Kidney (tissue), 14 donors: ENCODE measurements around the gene TJP1. TPM values are rescaled to one million over a fixed set of nuclear protein-coding genes. Genes with fewer than 3 reads are reported as not detected.

Source experiments
- DNase-seq, 5 donors: peaks; one replicate each; pipeline ENCODE4 v3.0.0-alpha.2; 2013 to 2020
- FAIRE-seq: peaks from 2 replicates; lab custom pipeline; 2012; peaks lifted over from hg19 to GRCh38; lab: Jason Lieb, UNC
- H3K27ac ChIP-seq, 2 donors: one replicate each; pipeline ENCODE4 v1.7.0; 2013; ENCODE audit warnings: low read depth in 2 of 2, low read length in 2 of 2, inconsistent platforms in 1 of 2
- H3K27me3 ChIP-seq: one replicate; pipeline ENCODE4 v1.7.1; 2013; ENCODE audit warnings: low read length, inconsistent platforms; ENCODE audit not compliant: control insufficient read depth, insufficient read depth
- H3K36me3 ChIP-seq, 3 donors: one replicate each; pipeline versions ENCODE4 v1.7.0 to v1.7.1; 2013; ENCODE audit warnings: low read length in 3 of 3, control low read depth in 1 of 3, inconsistent platforms in 1 of 3; ENCODE audit not compliant: insufficient read depth in 3 of 3, control insufficient read depth in 2 of 3
- H3K4me1 ChIP-seq, 3 donors: one replicate each; pipeline versions ENCODE4 v1.7.0 to v1.7.1; 2013; ENCODE audit warnings: low read length in 3 of 3, inconsistent platforms in 1 of 3, low read depth in 1 of 3; ENCODE audit not compliant: control insufficient read depth in 2 of 3, insufficient read depth in 2 of 3
- H3K4me3 ChIP-seq, 3 donors: one replicate each; pipeline versions ENCODE4 v1.7.0 to v1.8.1; 2013; ENCODE audit warnings: low read length in 3 of 3, control low read depth in 1 of 3, inconsistent platforms in 1 of 3
- H3K9ac ChIP-seq, 3 donors: one replicate each; pipeline versions ENCODE4 v1.7.0 to v1.7.1; 2013; ENCODE audit warnings: low read length in 3 of 3, control low read depth in 1 of 3, inconsistent platforms in 1 of 3
- H3K9me3 ChIP-seq, 3 donors: one replicate each; pipeline versions ENCODE4 v1.7.0 to v1.7.1; 2013; ENCODE audit warnings: low read length in 3 of 3, control low read depth in 1 of 3, inconsistent platforms in 1 of 3; ENCODE audit not compliant: control insufficient read depth in 2 of 3, insufficient read depth in 1 of 3
- CTCF ChIP-seq: IDR thresholded peaks from 3 replicates; pipeline ENCODE4 v1.5.1; 2012; ENCODE audit warnings: mild to moderate bottlenecking, moderate library complexity, borderline replicate concordance; ENCODE audit not compliant: insufficient read depth; ENCODE audit errors: extremely low read depth
- intact Hi-C: fragments of 100-400 bp; cut with DNase I; formaldehyde crosslinking; loops from one replicate; pipeline ENCODE4 v1.11.1; 2022
- polyA plus RNA-seq: library from polyadenylated mRNA; stranded (reverse); fragments of 350-450 nt; fragmentation: Illumina TruSeq; extraction: RNeasy Lipid Tissue Mini Kit (QIAGEN cat#74804); gene quantifications from one replicate; pipeline ENCODE4 v1.2.3, GENCODE V29; 2014; ENCODE audit warnings: low read depth, low replicate concordance; ENCODE audit not compliant: insufficient read depth
- total RNA-seq: library from RNA; stranded (reverse); fragmentation: NEBNext Ultra II Directional; extraction: Animal tissue kit (Norgen Biotek cat#: 25700); gene quantifications from one replicate; pipeline ENCODE4 v1.2.1, GENCODE V29; 2021
- donor health status: control.
- donor health status: control.
- donor health status: control.
- donor health status: control.
- donor health status: control.
- donor health status: DM: yes; HTN: yes; CAD: no.
- donor health status: Normal renal cell carcinoma (clear cell type).

TJP1 gene
- total and polyA plus RNA-seq, 2 donors from 2014 or later, result 17.7 to 121 TPM

GRCh38 chr15:29753506-29753905 is 68.8 kb downstream of the TJP1 start:
- intact Hi-C loops, result loop anchor here (10.0 kb wide), 1 partner anchor 171 kb away; no protein-coding TSS in a partner anchor
- no peak for TF ChIP-seq CTCF
- no peak for DNase-seq
- Histone ChIP-seq H3K27me3 (no peaks in the 10 kb centered on the region), H3K4me1 (peaks cover 0 to 6% (median 0%) of the 10 kb centered on the region in 3 donors), H3K9ac (no peak overlapping the region), H3K4me3 (no peak overlapping the region), H3K9me3 (no peaks in the 10 kb centered on the region), H3K36me3 (peaks cover 0 to 6% (median 4%) of the 10 kb centered on the region in 3 donors), H3K27ac (no peak overlapping the region)
- no peak for FAIRE-seq

GRCh38 chr15:29750754-29751153 is 71.5 kb downstream of the TJP1 start:
- no peaks in the 10 kb centered on the region for H3K27me3 ChIP-seq
- no peaks in the 10 kb centered on the region for H3K9me3 ChIP-seq
- TF ChIP-seq CTCF, result no peak
- H3K4me1 ChIP-seq, result no peaks in the 10 kb centered on the region
- peaks cover 0 to 6% (median 4%) of the 10 kb centered on the region in 3 donors for H3K36me3 ChIP-seq
- H3K9ac ChIP-seq, result no peak overlapping the region
- H3K27ac ChIP-seq, result no peak overlapping the region
- intact Hi-C loops, result loop anchor here (10.0 kb wide), 1 partner anchor 174 kb away; no protein-coding TSS in a partner anchor
- DNase-seq (no peak), FAIRE-seq (no peak)
- no peak overlapping the region for H3K4me3 ChIP-seq

GRCh38 chr15:29749365-29750086 is 72.7 kb downstream of the TJP1 start:
- H3K27me3 ChIP-seq, result no peaks in the 10 kb centered on the region
- no peak overlapping the region for H3K27ac ChIP-seq
- H3K4me1 ChIP-seq, result no peaks in the 10 kb centered on the region
- DNase-seq (no peak), FAIRE-seq (no peak)
- no peaks in the 10 kb centered on the region for H3K9me3 ChIP-seq
- peaks cover 0 to 6% (median 4%) of the 10 kb centered on the region in 3 donors for H3K36me3 ChIP-seq
- no peak overlapping the region for H3K9ac ChIP-seq
- TF ChIP-seq CTCF, result no peak
- intact Hi-C loops, result loop anchor here (10.0 kb wide), 1 partner anchor 175 kb away; no protein-coding TSS in a partner anchor
- no peak overlapping the region for H3K4me3 ChIP-seq
